Measurements from ENCODE around the gene PARVB. TPM values are rescaled to one million over a fixed set of nuclear protein-coding genes. Genes with fewer than 3 reads are reported as not detected.

PARVB gene
- total RNA-seq, 4 donors from 2014 or later = 59.5 to 82.0 (median 61.2) TPM

DNA sequence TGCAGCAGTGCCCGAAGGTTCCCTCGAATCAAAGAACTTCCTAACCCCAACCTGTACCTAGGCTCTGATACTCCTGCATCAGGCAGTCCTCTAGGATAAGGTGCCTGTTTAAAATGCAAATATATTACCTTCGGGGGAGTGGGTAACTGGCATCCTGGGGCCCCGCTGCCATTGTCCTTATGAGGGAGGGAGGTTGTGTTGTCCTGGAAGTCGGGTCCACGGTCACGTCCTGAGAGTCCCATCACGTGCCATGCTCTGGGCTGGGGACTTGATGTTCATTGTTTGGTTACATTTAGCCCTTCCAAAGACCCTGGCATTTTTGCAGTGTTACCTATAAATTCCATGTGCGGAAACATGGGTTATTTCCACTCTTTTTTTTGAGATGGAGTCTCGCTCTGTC, 67.6 kb downstream of the PARVB start:
- ATAC-seq (ENCODE audit: low FRiP score) (no peak), DNase-seq (ENCODE audit: low spot score) (no peak)
- TF ChIP-seq, protein P1, sequence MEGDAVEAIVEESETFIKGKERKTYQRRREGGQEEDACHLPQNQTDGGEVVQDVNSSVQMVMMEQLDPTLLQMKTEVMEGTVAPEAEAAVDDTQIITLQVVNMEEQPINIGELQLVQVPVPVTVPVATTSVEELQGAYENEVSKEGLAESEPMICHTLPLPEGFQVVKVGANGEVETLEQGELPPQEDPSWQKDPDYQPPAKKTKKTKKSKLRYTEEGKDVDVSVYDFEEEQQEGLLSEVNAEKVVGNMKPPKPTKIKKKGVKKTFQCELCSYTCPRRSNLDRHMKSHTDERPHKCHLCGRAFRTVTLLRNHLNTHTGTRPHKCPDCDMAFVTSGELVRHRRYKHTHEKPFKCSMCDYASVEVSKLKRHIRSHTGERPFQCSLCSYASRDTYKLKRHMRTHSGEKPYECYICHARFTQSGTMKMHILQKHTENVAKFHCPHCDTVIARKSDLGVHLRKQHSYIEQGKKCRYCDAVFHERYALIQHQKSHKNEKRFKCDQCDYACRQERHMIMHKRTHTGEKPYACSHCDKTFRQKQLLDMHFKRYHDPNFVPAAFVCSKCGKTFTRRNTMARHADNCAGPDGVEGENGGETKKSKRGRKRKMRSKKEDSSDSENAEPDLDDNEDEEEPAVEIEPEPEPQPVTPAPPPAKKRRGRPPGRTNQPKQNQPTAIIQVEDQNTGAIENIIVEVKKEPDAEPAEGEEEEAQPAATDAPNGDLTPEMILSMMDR (IDR thresholded peaks at IDR 0.05) = no peak

DNA sequence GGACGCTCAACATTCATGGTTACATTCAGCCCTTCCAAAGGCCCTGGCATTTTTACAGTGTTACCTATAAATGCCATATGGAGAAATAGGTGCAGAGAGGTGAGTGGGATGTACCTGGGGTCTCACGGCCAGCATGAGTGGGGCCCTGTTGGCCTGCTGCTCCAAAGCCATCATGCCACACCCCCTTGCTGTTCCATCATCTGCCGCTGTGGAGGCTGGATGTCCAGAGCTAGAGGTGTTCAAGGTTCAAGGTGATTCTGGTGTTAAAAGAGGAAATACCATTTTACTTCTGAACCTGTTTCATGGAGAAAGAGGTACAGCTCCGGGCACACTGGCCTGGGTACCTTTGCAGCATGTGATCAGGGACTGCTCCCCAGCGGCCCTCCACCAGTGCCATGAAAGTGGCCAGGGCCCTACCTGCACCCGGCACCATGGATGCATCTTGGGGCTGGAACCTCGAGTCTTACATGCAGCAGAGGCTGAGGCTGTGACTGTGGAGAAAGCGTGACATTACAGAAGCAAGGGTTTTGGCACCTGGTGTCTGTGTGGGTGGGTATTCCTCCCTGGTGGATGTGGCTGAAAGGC, 68.6 kb downstream of the PARVB start:
- no peak for ATAC-seq (ENCODE audit: low FRiP score)
- DNase-seq (ENCODE audit: low spot score) = no peak
- TF ChIP-seq, protein P1 (IDR thresholded peaks at IDR 0.05) = no peak

DNA sequence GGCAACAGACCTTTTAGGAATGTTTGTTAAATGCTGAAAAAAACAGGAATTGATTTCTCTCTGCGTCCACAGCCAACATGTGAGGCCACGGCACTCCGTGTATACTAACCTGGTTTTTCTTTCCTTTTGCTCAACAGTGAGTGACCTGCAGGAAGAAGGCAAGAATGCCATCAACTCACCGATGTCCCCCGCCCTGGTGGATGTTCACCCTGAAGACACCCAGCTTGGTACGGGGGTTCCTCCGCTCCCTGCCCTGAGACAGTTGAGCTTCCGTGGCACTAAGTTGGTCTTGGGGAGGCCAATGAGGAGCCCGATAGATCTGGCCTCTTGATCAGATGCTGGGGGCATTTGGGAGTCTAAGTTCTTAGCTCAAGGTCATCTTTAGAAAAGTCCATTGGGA, 69.7 kb downstream of the PARVB start:
- DNase-seq (ENCODE audit: low spot score) = no peak
- no peak for ATAC-seq (ENCODE audit: low FRiP score)
- TF ChIP-seq, protein P1 (IDR thresholded peaks at IDR 0.05) = no peak

DNA sequence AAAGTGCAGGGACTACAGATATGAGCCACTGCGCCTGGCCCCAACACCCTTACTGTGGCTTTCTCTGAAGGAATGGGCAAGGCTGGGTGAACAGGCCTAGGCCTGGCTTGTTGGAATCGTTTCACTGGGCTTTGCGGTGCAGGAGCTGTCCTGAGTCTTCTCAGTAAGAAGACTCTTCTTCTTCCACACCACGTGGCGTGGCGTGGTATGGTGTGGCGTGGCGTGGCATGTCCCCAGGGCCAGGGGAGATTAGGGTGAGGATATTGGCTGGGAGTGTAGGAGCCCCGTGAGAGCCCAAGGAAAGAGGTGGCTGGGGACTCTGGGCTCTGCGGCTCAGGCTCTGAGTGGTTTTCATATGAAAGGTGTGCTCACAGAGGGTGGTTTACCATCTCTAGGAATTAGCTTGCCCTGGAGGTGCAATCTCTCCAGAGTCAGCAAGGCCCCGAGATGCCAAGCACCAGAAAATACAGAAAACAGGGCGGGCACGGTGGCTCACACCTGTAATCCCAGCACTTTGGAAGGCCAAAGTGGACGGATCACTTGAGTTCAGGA, 70.7 kb downstream of the PARVB start:
- ATAC-seq (ENCODE audit: low FRiP score) = no peak
- TF ChIP-seq, protein P1 (IDR thresholded peaks at IDR 0.05) = no peak
- no peak for DNase-seq (ENCODE audit: low spot score)

DNA sequence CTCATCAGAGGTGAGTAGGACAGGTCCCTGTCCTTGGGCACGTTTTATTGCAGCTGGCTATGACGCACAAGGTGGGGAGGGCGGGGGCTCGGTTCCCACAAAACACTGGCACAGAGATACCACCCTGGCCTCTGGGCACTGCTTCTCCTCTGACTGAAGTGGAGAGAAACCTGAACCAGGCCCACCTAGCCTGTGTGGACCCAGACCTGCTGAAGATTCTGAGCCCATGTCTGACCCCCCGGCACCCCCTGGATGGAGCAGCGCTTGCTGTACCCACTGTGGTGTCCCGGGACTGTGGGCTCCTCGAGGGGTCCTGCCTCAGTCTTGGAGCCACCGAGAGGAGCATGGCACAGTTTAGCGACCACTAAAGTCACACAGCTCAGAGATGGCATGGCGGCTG, 72.6 kb downstream of the PARVB start:
- TF ChIP-seq, protein P1 (IDR thresholded peaks at IDR 0.05) = no peak
- DNase-seq (ENCODE audit: low spot score) (no peak), ATAC-seq (ENCODE audit: low FRiP score) (no peak)

DNA sequence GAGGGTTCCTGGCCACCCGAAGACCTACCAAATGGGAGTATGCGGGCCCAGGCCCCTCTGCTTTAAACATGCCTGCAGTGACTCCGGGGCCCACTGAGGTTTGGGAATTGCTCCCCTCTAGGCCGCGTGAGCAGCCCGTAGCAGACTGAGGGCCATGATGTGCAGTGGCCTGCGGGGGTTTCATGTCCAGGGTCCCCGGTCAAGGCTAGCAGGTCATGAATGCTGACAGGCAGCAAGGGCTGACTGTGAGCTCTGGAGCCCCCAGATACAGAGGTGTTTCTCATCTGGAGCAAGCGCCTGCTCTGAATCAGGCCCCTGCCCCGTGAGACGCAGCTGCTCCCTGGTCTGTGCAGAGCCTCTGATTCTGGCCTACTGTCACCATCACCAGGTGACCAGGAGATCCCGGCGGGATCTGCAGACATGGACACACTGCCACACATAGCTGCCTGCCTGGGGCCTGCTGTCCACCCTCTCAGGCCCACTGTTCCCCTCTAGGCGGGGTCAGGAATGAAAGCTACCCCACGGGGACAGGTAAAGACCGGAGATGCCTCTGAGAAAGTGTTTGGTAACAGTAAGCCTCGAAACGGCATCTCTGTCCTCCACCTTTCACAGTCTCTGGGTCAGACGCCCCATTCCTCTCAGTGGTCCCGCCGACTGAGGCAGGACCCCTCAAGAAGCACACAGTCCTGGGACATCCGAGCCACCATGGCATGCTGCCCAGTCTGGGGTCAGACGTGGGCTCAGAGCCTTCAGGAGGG, 73.3 kb downstream of the PARVB start:
- TF ChIP-seq, protein P1 (IDR thresholded peaks at IDR 0.05) = no peak
- DNase-seq (ENCODE audit: low spot score) (no peak), ATAC-seq (ENCODE audit: low FRiP score) (no peak)

Data from omental fat pad (tissue), 4 donors.